Fibroblast of skin of abdomen (primary cell): ENCODE measurements around the gene CFAP20DC.

Experiments
- DNase-seq: peaks from one replicate; pipeline ENCODE4 v3.0.0-alpha.2; 2013

Gene CFAP20DC

DNA sequence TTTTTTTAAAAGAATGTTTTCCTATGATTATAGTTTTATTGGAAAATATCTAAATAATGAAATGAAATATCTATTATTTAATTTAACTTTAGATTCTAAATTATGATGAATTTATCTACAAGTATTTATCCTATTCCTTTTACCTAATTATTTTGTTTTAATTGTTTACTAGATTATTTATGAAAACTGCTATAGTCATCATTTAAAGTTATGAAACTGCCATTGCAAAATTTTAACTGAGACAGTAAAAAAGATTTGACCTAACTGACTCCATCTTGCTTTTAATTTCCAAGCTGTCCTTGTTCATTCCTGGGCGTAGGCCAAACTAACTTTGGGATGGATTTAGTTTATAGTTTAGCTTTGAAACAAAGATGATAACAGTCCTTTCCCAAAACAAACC, 357.3 kb downstream of the CFAP20DC start:
- DNase-seq = no peak
